Activated T-cell treated with anti-CD3 and anti-CD28 coated beads for 48 hours (primary cell): ENCODE results near the gene RPL36.
A peak's percentile ranks its signal among the peaks of the same experiment; 100 is the strongest.
"Not testable (repeated sequence)": the region's sequence is repeated elsewhere in the genome, so short reads cannot be mapped to it uniquely, and the experiment has no call there.

Source experiments
- DNase-seq: peaks from one replicate; pipeline ENCODE4 v3.0.0-alpha.2; 2020; ENCODE audit warnings: low read depth

Gene RPL36

GRCh38 chr19:5706876-5707573, 16.9 kb downstream of the RPL36 start:
- no peak for DNase-seq

DNA sequence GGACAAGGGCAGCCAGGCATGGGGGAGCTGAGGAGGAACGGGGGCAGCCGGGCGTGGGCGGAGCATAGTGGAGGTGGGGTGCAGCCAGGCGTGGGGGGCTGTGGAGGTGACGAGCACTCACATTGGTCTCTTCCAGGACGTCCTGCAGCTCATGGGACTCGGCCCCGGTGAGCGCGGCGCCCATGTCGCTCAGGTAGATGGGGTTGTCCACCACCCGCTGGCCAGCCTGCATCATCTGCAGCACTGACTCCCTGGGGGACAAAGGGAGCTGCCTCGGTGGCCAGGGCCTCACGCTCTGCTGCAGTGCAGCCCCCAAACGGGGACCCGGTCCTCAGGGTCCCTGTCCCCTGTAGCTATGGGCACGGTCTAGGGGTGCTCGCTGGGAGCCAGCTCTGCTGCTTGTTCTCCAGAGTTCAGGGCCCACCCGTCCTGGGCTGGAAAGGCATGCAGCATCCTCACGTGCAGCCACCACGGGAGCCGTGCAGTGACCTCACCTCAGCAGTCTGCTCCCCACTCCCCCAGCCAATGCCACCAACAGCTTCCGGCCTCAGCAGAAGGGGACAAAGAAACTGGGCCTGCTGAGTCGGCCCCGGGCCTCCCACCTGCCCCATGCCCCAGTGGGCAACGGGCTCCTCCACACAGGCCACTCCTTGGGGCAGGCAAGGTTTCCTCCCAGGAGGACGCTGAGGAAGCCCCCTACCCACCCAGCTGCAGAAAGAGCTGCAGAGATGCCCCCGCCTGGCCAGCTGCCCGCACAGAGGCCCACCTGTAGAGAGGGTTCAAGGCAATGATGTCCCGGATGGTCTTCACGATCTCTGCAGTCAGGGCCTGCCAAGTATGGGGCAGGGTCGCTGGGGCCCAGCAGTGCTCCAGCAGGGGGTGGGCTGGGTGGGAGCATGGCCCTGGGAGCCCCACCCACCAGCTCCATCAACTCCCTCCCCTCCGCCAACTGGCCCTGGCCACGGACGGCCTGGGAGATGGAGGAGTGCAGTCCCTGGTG, 17.8 kb downstream of the RPL36 start:
- no peak for DNase-seq

- DNase-seq, result no peak
Observed at GRCh38 chr19:5711025-5711424, 20.9 kb downstream of the RPL36 start.

GRCh38 chr19:5711713-5712161, 21.6 kb downstream of the RPL36 start:
- DNase-seq, result no peak

- DNase-seq, result no peak
Observed at GRCh38 chr19:5713228-5713627, 23.1 kb downstream of the RPL36 start.

GRCh38 chr19:5714816-5715215, 24.7 kb downstream of the RPL36 start:
- DNase-seq, result no peak

GRCh38 chr19:5717215-5717935, 27.3 kb downstream of the RPL36 start:
- DNase-seq, result no peak

- peak; percentile 69 for DNase-seq
Observed at GRCh38 chr19:5718037-5718578, 28.0 kb downstream of the RPL36 start.

GRCh38 chr19:5718579-5719273, 28.6 kb downstream of the RPL36 start:
- DNase-seq, result peak; percentile 56

DNA sequence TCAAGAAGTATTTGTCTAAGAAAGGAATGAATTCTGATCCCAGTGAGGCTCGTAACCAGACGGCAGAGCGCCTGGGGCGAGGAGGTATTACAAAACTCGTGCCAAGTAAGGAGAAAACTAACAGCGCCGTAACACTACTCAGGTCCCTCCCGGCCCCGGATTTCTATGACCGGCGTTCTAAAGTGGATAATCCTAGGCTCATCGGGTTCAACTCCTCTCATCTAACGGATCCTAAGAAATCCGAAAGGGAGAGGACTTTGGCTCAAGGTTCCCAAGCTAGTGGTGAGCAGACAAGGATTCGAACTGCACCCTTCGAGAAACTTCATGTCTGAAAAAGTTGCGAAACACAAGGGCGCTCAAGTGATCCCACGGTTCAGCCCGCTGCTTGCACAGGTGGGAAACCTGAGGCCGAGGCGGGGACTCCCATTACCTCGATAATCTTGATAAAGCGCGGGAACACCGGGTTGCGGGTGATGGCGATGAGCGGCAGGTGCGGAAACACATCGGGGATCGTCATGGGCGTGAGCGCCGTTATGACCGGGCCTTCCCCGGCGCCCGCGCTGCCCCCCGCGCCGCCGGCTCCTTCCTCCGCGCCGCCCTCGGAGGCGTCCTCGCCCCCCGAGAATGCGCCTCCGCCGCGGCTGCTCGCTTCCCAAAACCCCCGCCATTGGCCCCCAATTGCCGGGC, 29.3 kb downstream of the RPL36 start:
- no peak for DNase-seq

DNA sequence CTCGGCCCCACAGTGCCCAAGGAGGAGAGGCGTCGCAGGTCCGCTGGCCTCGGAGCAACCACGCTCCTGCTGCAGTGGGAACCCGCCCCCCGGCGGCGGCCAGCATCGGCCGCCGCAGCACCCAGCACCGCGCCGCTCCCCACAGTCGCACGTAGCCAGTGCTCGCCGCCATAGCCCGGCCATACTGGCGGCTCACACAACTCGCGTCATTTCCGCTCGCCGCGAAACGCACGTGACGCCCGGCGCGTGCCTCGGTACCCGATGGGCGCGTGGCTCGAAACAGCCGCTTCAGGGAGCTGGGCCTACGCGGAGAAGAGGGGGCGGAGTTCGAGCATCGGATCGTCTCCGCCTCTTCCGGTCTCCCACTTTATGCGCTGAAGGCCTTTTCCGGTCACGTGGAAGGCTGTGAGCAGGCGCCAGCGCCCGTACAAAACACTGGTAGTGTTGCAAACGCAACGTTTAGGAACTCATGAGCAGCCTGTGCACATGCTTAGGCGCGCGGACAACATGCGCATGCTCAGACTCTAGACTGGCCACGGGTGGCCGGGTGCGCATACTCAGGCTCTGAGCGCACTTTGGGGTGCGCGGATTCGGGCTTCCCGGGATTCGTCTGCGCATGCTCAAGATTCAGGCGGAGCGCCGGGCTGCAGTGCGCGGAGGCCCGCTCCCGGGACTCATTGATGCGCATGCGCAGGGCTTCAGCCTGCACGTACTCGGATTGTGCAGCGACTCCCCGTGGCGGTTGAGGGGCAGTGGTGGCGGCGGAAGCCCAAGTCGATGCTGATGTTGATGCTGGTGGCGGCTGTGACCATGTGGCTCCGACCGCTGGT, 30.1 kb downstream of the RPL36 start, which contains the start of the genes CATSPERD and LONP1:
Gene CATSPERD, plus strand, starts transcription at position 677 of the 830 bp plus-strand sequence. Its CDS starts 101 bp downstream, at position 778.
Gene LONP1, minus strand, starts transcription at position 186 of the 830 bp plus-strand sequence. Its CDS starts 14 bp downstream, at position 172.
- DNase-seq, result peak; percentile 98

DNA sequence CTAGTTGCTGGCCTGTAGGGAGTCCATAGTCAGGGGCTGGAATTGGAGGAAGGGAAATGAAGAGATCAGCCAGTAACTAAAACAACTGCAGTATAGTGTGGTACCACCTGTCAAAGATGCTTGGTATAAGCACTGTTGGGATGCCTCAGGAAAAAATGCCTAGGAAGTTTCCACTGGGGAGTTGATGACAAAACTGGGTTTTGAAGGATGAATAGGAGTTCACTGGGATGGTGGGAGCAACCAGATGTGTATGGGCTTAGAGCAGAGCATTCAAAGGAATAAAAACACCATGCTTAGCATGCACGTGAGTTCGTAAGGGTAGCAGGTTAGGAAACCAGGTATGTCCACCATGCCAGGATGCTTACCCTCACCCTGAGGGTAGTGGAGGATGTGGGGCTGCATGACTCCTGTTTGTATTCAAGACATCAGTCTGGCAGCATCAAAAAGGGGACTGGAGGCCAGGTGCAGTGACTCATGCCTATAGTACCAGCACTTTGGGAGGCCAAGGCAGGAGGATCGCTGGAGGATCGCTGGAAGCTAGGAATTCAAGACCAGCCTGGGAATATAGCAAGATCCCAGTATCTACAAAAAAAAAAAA, 37.5 kb downstream of the RPL36 start:
- no peak for DNase-seq

GRCh38 chr19:5733172-5733571, 43.1 kb downstream of the RPL36 start:
- DNase-seq, result not testable (repeated sequence)

DNA sequence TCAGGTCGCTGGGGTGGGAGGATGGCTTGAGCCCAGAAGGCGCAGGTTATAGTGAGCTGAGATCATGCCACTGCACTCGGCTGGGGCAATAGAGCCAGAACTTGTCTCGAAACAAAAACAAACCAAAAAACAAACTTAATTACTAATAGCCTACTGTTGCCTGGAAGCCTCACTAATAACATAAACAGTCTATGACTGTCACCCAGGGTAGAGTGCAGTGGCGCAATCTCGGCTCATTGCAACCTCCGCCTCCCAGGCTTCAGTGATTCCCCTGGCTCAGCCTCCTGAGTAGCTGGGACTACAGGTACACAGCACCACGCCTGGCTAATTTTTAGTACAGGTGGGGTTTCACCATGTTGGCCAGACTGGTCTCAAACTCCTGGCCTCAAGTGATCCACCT, 48.3 kb downstream of the RPL36 start:
- DNase-seq, result no peak
